Hepatocyte (in vitro differentiated cells): ENCODE measurements around the gene OXLD1. TPM values are rescaled to one million over a fixed set of nuclear protein-coding genes. Genes with fewer than 3 reads are reported as not detected.
"Not testable (repeated sequence)": the region's sequence is repeated elsewhere in the genome, so short reads cannot be mapped to it uniquely, and the experiment has no call there.

ENCODE experiments used
- DNase-seq: peaks from one replicate; pipeline ENCODE4 v3.0.0-alpha.2; 2016; ENCODE audit warnings: low spot score
- H2AFZ ChIP-seq: fragments of 200-600 bp; sonication (generic); 2 replicates; pipeline ENCODE4 v1.6.0; 2016; ENCODE audit warnings: antibody characterized with exemption, mild to moderate bottlenecking
- H3K27ac ChIP-seq: fragments of 200-600 bp; sonication (generic); 2 replicates; pipeline ENCODE4 v1.5.1; 2016; ENCODE audit warnings: mild to moderate bottlenecking
- H3K27me3 ChIP-seq: fragments of 200-600 bp; sonication (generic); 2 replicates; pipeline ENCODE4 v1.6.1; 2016
- H3K36me3 ChIP-seq: fragments of 200-600 bp; sonication (generic); replicated peaks from 2 replicates; pipeline ENCODE4 v1.5.1; 2016; ENCODE audit warnings: low read depth; ENCODE audit not compliant: insufficient read depth
- H3K4me1 ChIP-seq: fragments of 200-600 bp; sonication (generic); 2 replicates; pipeline ENCODE4 v1.5.1; 2016; ENCODE audit warnings: mild to moderate bottlenecking, moderate library complexity; ENCODE audit not compliant: insufficient read depth
- H3K4me2 ChIP-seq: fragments of 200-600 bp; sonication (generic); 2 replicates; pipeline ENCODE4 v1.6.0; 2016
- H3K4me3 ChIP-seq: fragments of 200-600 bp; sonication (generic); 2 replicates; pipeline ENCODE4 v1.5.1; 2016; ENCODE audit warnings: mild to moderate bottlenecking
- H3K79me2 ChIP-seq: fragments of 200-600 bp; sonication (generic); 2 replicates; pipeline ENCODE4 v1.6.0; 2017; ENCODE audit warnings: mild to moderate bottlenecking
- H3K9me2 ChIP-seq: fragments of 200-600 bp; sonication (generic); replicated peaks from 2 replicates; pipeline ENCODE4 v1.6.0; 2017; ENCODE audit warnings: mild to moderate bottlenecking; ENCODE audit not compliant: insufficient read depth
- H3K9me3 ChIP-seq: fragments of 200-600 bp; sonication (generic); 2 replicates; pipeline ENCODE4 v1.5.1; 2016; ENCODE audit warnings: low read depth, mild to moderate bottlenecking
- H4K20me1 ChIP-seq: fragments of 200-600 bp; sonication (generic); 2 replicates; pipeline ENCODE4 v1.6.0; 2016; ENCODE audit warnings: mild to moderate bottlenecking; ENCODE audit not compliant: insufficient read depth, poor library complexity, severe bottlenecking
- CTCF ChIP-seq: fragments of 200-600 bp; sonication (generic); IDR thresholded peaks from 2 replicates; pipeline ENCODE4 v1.5.1; 2016; ENCODE audit warnings: antibody characterized with exemption, mild to moderate bottlenecking; ENCODE audit not compliant: poor library complexity
- EZH2 ChIP-seq: fragments of 200-600 bp; sonication (generic); IDR thresholded peaks from 2 replicates; pipeline ENCODE4 v1.6.1; 2016; ENCODE audit warnings: antibody characterized with exemption, mild to moderate bottlenecking, borderline replicate concordance
- EZH2phosphoT487 ChIP-seq: fragments of 200-600 bp; sonication (generic); IDR thresholded peaks from one replicate; pipeline ENCODE4 v1.6.1; 2018; ENCODE audit warnings: antibody characterized with exemption, mild to moderate bottlenecking, low read depth, moderate library complexity; ENCODE audit not compliant: unreplicated experiment, severe bottlenecking
- WGBS: methylation state at CpG from one replicate; pipeline ENCODE4 v1.1.6; 2016; ENCODE audit warnings: low lambda C conversion rate; ENCODE audit errors: missing lambda C conversion rate; 5-methylcytosine and 5-hydroxymethylcytosine counted together
- polyA plus RNA-seq: library from polyadenylated mRNA; unstranded; fragments of >200 nt; fragmentation: Nextera tagmentation; extraction: Ambion mirVana; gene quantifications from 2 replicates; pipeline ENCODE4 v1.2.1, GENCODE V29; 2016
- total RNA-seq: library from RNA; depleted of rRNA; stranded (reverse); fragments of >200 nt; gene quantifications from 2 replicates; pipeline ENCODE4 v1.2.3, GENCODE V29; 2014

The OXLD1 gene
- total and polyA plus RNA-seq, 2 experiments from 2014 or later = 37.8 to 39.8 TPM

DNA sequence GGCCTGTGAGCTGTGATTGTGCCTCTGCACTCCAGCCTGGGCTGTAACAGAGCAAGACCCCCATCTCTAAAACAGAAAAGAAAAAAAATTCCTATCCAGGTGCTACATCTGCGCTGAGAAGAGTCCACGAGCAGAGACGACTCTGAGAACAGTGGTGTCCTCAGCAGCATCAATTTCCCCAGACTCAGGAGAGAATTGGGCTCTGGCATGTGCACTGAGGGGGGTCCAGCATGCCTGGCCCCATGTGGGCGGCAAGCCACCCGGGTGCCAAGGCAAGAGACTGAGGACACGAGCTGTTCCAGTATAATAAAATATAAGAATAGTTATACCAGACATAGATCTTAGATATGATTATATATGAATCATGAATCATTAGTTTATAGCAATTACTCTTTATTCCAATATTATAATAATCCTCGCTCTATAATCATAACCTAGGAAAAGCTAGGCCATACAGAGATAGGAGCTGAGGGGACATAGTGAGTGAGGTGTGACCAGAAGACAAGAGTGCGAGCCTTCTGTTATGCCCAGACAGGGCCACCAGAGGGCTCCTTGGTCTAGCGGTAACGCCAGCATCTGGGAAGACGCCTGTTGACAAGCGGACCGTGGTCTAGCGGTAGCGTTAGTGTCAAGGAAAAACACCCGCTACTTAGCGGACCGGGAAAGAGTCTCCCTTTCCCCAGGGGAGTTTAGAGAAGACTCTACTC lies 9.3 kb upstream of the OXLD1 start:
- TF ChIP-seq CTCF = peak; percentile 48
- not testable (repeated sequence) for DNase-seq, H3K9me3 ChIP-seq, H3K79me2 ChIP-seq, H3K36me3 ChIP-seq, H2AFZ ChIP-seq, H3K4me1 ChIP-seq, H3K27me3 ChIP-seq, H3K4me3 ChIP-seq, H3K4me2 ChIP-seq, H3K9me2 ChIP-seq, H4K20me1 ChIP-seq, H3K27ac ChIP-seq
- 48% methylated on average over 18 of the region's 18 CpGs for WGBS

DNA sequence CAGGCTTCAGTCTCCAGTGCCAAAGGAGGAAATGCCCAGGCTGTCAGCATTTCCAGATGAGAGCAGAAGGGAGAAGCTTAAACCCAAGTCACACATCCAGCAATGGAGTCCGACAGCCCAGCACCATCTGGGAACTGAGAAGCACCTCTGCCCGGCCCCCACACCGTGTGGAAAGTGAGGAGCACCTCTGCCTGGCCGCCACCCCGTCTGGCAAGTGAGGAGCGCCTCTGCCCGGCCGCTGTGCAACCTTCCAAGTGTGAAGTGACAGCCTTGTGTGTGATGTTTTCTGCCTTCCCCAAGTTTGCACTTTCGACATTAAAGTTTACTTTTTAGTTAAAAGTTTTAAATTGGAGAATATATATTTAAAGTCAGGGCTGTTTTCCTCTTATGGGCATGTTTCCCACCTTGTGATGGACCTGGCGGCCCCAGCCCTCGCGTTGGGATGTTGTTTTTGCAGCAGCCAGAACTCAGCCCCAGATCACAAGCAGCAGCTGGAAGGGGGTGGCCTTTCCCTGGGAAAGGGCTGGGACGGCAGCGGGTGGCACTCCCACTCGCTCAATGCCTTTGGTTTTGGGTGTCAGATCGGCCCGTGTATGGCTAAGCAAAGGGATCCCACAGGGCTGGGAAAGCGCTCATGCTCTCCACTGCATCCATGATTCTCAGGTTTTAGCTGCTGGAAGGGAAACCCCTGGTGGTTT lies 7.3 kb upstream of the OXLD1 start:
- no peak overlapping the region for H3K4me2 ChIP-seq

DNA sequence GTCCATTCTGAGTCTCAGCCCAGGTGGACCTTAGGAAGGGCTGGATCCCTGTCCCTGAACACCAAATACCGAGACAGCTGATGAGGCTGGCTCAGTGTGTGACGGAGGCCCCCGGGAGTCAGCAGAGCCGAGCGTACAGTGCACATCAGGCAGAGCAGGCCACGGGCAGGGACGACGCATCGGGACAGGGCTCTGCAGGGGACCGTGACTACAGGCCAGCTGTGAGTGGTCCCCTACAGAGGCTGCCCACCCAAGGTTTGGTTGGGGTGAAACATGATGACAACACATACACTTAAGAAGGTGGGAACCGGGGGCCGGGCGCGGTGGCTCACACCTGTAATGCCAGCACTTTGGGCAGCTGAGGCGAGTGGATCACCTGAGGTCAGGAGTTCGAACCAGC lies 6.5 kb upstream of the OXLD1 start:
- H3K9me2 ChIP-seq = no peaks in the 10 kb centered on the region
- no peak overlapping the region for H3K4me2 ChIP-seq
- no peak overlapping the region for H2AFZ ChIP-seq
- 98% methylated on average over 13 of the region's 16 CpGs for WGBS
- no peak for TF ChIP-seq EZH2phosphoT487
- TF ChIP-seq CTCF = no peak
- TF ChIP-seq EZH2 = no peak
- H3K9me3 ChIP-seq = no peaks in the 10 kb centered on the region
- DNase-seq = no peak
- H3K79me2 ChIP-seq = peaks cover 18% of the 10 kb centered on the region
- no peaks in the 10 kb centered on the region for H3K4me1 ChIP-seq
- H3K36me3 ChIP-seq = no peaks in the 10 kb centered on the region
- H3K4me3 ChIP-seq = no peak overlapping the region
- no peaks in the 10 kb centered on the region for H4K20me1 ChIP-seq
- H3K27ac ChIP-seq = no peak overlapping the region
- H3K27me3 ChIP-seq = no peaks in the 10 kb centered on the region

More for the DNA sequence above, 7.3 kb upstream of the OXLD1 start:
- 93% methylated on average over 18 of the region's 18 CpGs for WGBS
- H3K9me2 ChIP-seq = no peaks in the 10 kb centered on the region
- no peak overlapping the region for H2AFZ ChIP-seq
- H3K4me3 ChIP-seq = no peak overlapping the region
- H3K36me3 ChIP-seq = no peaks in the 10 kb centered on the region
- no peaks in the 10 kb centered on the region for H3K9me3 ChIP-seq
- no peaks in the 10 kb centered on the region for H4K20me1 ChIP-seq
- no peak overlapping the region for H3K27ac ChIP-seq
- H3K27me3 ChIP-seq = no peaks in the 10 kb centered on the region
- H3K79me2 ChIP-seq = peaks cover 10% of the 10 kb centered on the region
- H3K4me1 ChIP-seq = no peaks in the 10 kb centered on the region
- no peak for DNase-seq
- TF ChIP-seq EZH2phosphoT487 (no peak), CTCF (no peak), EZH2 (no peak)
